ENCODE results near the gene SDSL.

Gene SDSL

DNA sequence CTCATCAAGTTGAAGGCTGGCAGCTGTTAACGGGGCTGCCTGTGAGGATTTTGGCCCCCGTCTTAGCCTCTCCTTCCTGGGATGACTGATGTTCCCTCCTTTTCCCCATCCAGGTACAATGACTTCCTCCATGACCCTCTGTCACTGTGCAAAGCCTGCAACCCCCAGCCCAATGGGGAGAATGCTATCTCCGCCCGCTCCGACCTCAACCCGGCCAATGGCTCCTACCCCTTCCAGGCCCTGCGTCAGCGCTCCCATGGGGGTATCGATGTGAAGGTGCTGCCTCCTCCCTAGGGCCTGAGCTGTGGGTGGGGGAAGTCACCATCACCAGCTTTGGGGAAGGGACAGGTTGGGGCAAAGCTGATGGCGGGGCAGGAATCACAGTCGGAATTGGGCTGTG lies 34.5 kb upstream of the SDSL start:
- no peaks in the 10 kb centered on the region for H3K27me3 ChIP-seq (replicated peaks; ENCODE audit: control insufficient read depth, insufficient read depth, low read length)
- peaks cover 59% of the 10 kb centered on the region for H3K36me3 ChIP-seq (ENCODE audit: control insufficient read depth, insufficient read depth, low read length, severe bottlenecking)
- H3K9ac ChIP-seq (ENCODE audit: low read length): no peak overlapping the region
- no peak for DNase-seq (ENCODE audit: low read depth)
- H3K4me1 ChIP-seq (ENCODE audit: control insufficient read depth, insufficient read depth, low read length): no peaks in the 10 kb centered on the region
- H3K9me3 ChIP-seq (ENCODE audit: control insufficient read depth, low read length): no peaks in the 10 kb centered on the region
- no peak overlapping the region for H3K4me3 ChIP-seq (ENCODE audit: low read length)

DNA sequence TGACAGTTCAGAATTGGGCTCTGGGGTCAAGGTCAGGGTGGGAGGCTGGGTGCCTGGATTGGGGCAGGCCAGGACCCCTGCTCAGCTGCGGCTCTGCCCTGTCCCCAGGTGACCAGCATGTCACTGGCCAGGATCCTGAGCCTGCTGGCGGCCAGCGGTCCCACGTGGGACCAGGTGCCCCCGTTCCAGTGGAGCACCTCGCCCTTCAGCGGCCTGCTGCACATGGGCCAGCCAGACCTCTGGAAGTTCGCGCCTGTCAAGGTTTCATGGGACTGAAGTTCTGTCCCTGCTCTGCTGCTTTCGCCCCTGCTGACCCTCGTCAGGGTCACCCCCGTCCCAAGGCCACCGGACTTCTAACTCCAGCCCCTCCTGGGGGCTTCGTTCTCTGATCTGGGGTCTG lies 33.8 kb upstream of the SDSL start:
- Histone ChIP-seq H3K36me3 (ENCODE audit: control insufficient read depth, insufficient read depth, low read length, severe bottlenecking) (peaks cover 55% of the 10 kb centered on the region), H3K27me3 (replicated peaks; ENCODE audit: control insufficient read depth, insufficient read depth, low read length) (no peaks in the 10 kb centered on the region), H3K9me3 (ENCODE audit: control insufficient read depth, low read length) (no peaks in the 10 kb centered on the region), H3K9ac (ENCODE audit: low read length) (no peak overlapping the region), H3K4me1 (ENCODE audit: control insufficient read depth, insufficient read depth, low read length) (no peaks in the 10 kb centered on the region), H3K4me3 (ENCODE audit: low read length) (no peak overlapping the region)
- no peak for DNase-seq (ENCODE audit: low read depth)

DNA sequence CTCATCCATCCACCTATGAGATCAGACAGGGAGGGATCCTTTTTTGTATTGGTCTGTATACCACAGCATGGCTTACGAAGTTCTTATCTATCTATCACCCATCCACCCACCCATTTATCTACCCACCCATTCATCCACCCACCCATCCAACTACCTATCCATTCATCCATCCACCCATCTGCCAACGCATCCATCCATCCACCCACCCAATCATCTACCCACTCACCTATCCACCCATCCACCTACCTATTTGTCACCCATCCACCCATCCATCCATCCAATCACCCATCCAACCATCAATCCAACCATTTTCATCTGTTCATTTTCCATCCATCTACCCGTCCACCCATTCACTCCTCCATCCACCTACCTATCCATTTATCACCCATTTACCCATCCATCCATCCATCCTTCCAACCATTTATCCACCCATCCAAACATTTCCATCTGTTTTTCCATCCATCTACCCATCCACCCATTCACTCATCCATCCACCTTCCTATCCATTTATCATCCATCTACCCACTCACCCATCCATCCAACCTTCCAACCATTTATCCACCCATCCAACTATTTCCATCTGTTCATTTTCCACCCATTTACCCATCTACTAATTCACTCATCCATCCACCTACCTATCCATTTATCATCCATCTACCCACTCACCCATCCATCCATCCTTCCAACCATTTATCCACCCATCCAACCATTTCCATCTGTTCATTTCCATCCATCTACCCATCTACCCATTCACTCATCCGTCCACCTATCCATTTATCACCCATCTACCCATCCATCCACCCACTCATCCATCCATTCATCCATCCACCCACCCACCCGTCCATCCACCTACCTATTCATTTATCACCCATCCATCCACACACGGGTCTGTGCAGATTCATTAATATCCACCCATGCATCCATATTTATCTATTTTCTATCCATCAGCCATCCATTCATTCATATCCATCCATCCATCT lies 31.8 kb upstream of the SDSL start:
- Histone ChIP-seq H3K4me3 (ENCODE audit: low read length) (no peak overlapping the region), H3K27me3 (replicated peaks; ENCODE audit: control insufficient read depth, insufficient read depth, low read length) (no peaks in the 10 kb centered on the region), H3K4me1 (ENCODE audit: control insufficient read depth, insufficient read depth, low read length) (no peaks in the 10 kb centered on the region), H3K9me3 (ENCODE audit: control insufficient read depth, low read length) (no peaks in the 10 kb centered on the region), H3K36me3 (ENCODE audit: control insufficient read depth, insufficient read depth, low read length, severe bottlenecking) (peaks cover 41% of the 10 kb centered on the region), H3K9ac (ENCODE audit: low read length) (no peak overlapping the region)
- DNase-seq (ENCODE audit: low read depth): no peak

DNA sequence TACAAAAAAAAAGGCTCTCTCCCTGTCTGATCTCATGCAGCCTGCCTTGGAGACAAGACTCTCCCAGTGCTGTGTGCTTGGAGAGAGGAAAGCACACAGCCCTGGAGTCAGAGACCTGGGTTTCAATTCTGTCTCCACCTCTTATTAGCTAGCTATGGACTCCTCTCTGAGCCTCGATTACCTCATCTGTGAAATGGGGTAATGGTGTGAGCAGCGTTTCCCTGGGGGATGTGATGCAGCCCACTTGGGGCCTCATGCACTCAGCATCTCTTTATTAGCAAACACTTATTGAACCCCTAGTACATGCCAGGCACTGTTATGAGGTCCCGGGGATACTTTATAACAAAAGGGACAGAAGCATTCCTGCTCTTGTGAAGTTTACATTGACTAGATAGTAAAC lies 31.0 kb upstream of the SDSL start:
- Histone ChIP-seq H3K9ac (ENCODE audit: low read length) (no peak overlapping the region), H3K4me1 (ENCODE audit: control insufficient read depth, insufficient read depth, low read length) (no peaks in the 10 kb centered on the region), H3K4me3 (ENCODE audit: low read length) (no peak overlapping the region), H3K36me3 (ENCODE audit: control insufficient read depth, insufficient read depth, low read length, severe bottlenecking) (peaks cover 39% of the 10 kb centered on the region), H3K27me3 (replicated peaks; ENCODE audit: control insufficient read depth, insufficient read depth, low read length) (no peaks in the 10 kb centered on the region), H3K9me3 (ENCODE audit: control insufficient read depth, low read length) (no peaks in the 10 kb centered on the region)
- no peak for DNase-seq (ENCODE audit: low read depth)

DNA sequence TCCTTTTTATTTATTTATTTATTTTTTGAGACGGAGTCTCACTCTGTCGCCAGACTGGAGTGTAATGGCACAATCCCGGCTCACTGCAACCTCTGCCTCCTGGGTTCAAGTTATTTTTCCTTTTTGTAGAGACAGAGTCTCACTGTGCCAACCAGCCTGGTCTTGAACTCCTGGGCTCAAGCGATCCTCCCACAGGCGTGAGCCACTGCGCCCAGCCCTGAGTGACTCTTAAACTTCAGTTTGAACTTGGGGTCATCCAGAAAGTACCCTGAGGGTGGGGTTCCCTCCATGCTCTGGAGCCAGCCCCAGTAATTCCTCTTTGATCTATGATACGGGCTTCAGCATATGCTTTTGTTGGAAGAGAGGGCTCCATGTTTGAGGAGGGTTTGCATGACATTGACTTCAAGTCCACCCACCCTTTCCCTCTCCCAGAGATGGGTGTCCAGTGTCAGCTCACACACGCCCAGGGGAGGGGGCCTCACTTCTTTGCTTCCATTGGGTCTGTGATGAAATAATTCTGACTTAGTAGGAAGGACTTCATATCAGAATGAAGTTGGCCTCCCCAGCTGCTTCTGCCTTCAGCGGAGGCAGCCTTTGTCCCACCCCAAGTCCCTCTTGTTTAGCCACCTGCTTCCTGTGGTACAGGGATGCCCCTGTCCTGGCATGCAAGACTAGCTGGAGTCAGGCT lies 30.4 kb upstream of the SDSL start:
- Histone ChIP-seq H3K9me3 (ENCODE audit: control insufficient read depth, low read length) (no peaks in the 10 kb centered on the region), H3K4me3 (ENCODE audit: low read length) (no peak overlapping the region), H3K27me3 (replicated peaks; ENCODE audit: control insufficient read depth, insufficient read depth, low read length) (peaks cover under 1% of the 10 kb centered on the region), H3K36me3 (ENCODE audit: control insufficient read depth, insufficient read depth, low read length, severe bottlenecking) (peaks cover 36% of the 10 kb centered on the region), H3K9ac (ENCODE audit: low read length) (no peak overlapping the region), H3K4me1 (ENCODE audit: control insufficient read depth, insufficient read depth, low read length) (no peaks in the 10 kb centered on the region)
- DNase-seq (ENCODE audit: low read depth): no peak

DNA sequence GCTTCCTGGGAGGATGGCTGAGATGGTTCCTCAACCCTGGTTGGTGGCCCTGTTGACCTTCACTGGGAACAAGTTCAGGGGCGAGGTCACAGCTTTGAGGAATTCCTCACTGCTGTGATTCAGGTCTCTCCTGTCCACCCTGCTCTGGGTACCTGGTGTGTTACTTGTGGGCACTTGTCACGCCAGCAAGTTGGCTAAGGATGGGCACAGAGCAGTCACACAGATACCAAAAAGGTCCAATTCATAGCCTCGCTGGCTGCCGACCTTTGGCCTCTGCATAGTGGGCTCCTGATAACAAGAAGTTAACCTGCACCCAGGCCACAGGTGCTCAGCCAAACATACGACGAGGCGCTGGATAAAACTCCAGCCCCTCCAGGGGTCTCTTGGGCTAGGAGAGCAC lies 29.7 kb upstream of the SDSL start:
- DNase-seq (ENCODE audit: low read depth): no peak
- peaks cover 7% of the 10 kb centered on the region for H3K27me3 ChIP-seq (replicated peaks; ENCODE audit: control insufficient read depth, insufficient read depth, low read length)
- H3K4me3 ChIP-seq (ENCODE audit: low read length): no peak overlapping the region
- H3K9me3 ChIP-seq (ENCODE audit: control insufficient read depth, low read length): no peaks in the 10 kb centered on the region
- H3K36me3 ChIP-seq (ENCODE audit: control insufficient read depth, insufficient read depth, low read length, severe bottlenecking): peaks cover 29% of the 10 kb centered on the region
- no peaks in the 10 kb centered on the region for H3K4me1 ChIP-seq (ENCODE audit: control insufficient read depth, insufficient read depth, low read length)
- H3K9ac ChIP-seq (ENCODE audit: low read length): no peak overlapping the region

DNA sequence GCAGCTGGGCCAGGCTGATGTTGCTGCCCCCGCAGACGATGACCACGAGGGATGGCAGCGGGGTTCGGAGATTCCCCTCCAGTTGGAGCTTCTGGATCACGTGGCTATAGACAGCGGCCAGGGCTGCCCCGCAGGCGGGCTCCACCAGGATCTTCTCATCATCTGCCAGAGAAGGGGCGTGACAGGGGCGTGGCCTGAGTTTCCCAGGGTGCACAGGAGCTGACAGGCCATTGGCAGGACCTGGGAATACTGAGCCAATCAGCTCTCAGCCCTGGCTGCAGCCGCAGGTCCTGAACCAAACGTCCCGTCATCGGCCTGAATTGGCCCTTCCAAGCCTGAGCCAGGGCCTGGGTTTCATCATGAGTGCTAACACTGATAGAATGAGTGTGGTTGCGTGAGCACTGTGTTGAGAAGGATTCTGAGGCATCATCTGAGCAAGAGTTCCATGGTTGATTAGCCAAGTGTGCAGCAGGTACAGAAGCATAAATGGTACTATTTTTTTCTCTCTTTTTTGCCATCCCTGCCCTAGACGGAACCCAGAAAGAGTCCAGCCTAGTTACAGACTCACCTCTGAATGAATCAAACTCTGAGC lies 29.1 kb upstream of the SDSL start:
- H3K4me3 ChIP-seq (ENCODE audit: low read length): no peak overlapping the region
- H3K9me3 ChIP-seq (ENCODE audit: control insufficient read depth, low read length): no peaks in the 10 kb centered on the region
- no peak for DNase-seq (ENCODE audit: low read depth)

DNA sequence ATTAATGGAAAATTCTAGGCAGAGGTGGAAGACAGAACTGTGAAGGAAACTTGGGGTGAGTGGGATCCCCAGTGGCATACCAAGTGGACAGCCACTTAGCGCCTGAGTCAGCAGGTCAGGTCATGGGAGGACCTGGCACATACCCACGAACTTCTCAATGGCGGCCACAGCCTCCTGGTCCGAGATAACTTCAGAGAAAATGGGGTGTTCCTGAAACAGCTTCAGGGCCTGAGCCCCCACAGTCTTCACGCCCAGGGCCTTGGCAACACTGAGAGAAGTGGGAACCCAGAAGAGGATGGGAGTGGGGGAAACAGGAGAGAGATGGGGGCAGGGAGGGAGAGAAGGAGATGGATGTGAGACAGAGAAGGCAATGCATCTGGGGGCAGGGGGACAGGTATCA lies 28.4 kb upstream of the SDSL start:
- Histone ChIP-seq H3K27me3 (replicated peaks; ENCODE audit: control insufficient read depth, insufficient read depth, low read length) (peaks cover 17% of the 10 kb centered on the region), H3K9me3 (ENCODE audit: control insufficient read depth, low read length) (no peaks in the 10 kb centered on the region), H3K4me1 (ENCODE audit: control insufficient read depth, insufficient read depth, low read length) (no peaks in the 10 kb centered on the region)

More for the DNA sequence above, 29.1 kb upstream of the SDSL start:
- H3K4me1 ChIP-seq (ENCODE audit: control insufficient read depth, insufficient read depth, low read length): no peaks in the 10 kb centered on the region
- peaks cover 25% of the 10 kb centered on the region for H3K36me3 ChIP-seq (ENCODE audit: control insufficient read depth, insufficient read depth, low read length, severe bottlenecking)
- H3K27me3 ChIP-seq (replicated peaks; ENCODE audit: control insufficient read depth, insufficient read depth, low read length): peaks cover 12% of the 10 kb centered on the region
- no peak overlapping the region for H3K9ac ChIP-seq (ENCODE audit: low read length)

DNA sequence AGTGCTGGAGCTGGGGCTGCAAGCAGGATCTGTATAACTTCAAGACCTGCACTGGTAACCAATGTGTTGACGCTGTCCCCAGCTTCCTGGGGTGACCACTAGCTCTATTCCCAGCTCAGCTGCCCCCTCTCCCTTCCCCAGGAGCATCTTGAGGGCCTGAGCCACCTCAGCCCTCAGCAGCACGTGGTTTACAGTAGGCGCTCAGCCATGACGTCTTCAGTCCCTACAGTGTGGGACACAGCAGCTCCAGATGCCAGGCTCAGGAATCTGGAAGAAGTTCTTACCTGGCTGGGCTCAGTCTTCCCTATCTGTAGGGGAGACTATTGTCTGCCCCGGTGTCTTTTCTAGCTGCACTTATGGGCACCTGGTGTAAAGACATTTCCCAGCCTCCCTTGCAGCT lies 27.1 kb upstream of the SDSL start:
- no peaks in the 10 kb centered on the region for H3K9me3 ChIP-seq (ENCODE audit: control insufficient read depth, low read length)
- no peak overlapping the region for H3K9ac ChIP-seq (ENCODE audit: low read length)
- DNase-seq (ENCODE audit: low read depth): no peak
- H3K4me3 ChIP-seq (ENCODE audit: low read length): no peak overlapping the region
- peaks cover 26% of the 10 kb centered on the region for H3K27me3 ChIP-seq (replicated peaks; ENCODE audit: control insufficient read depth, insufficient read depth, low read length)
- H3K4me1 ChIP-seq (ENCODE audit: control insufficient read depth, insufficient read depth, low read length): no peaks in the 10 kb centered on the region
- H3K36me3 ChIP-seq (ENCODE audit: control insufficient read depth, insufficient read depth, low read length, severe bottlenecking): peaks cover 13% of the 10 kb centered on the region

More for the DNA sequence above, 28.4 kb upstream of the SDSL start:
- Histone ChIP-seq H3K4me3 (ENCODE audit: low read length) (no peak overlapping the region), H3K9ac (ENCODE audit: low read length) (no peak overlapping the region), H3K36me3 (ENCODE audit: control insufficient read depth, insufficient read depth, low read length, severe bottlenecking) (peaks cover 20% of the 10 kb centered on the region)
- DNase-seq (ENCODE audit: low read depth): no peak

DNA sequence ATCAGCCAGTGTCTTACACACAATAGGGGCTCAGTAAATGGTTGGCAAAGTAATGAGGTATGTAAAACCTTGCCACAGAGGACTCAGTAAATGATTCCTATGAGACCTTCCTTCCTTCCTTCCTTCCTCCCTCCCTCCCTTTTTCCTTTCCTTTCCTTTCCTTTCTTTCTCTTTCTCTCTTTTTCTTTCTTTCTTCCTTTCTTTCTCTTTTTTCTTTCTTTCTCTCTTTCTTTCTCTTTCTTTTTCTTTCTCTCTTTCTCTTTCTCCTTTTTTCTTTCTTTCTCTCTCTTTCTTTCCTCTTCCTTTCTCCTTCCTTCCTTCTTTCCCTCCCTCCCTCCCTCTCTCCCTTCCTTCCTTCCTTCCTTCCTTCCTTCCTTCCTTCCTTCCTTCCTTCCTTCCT lies 26.0 kb upstream of the SDSL start:
- Histone ChIP-seq H3K9ac (ENCODE audit: low read length) (no peak overlapping the region), H3K36me3 (ENCODE audit: control insufficient read depth, insufficient read depth, low read length, severe bottlenecking) (peaks cover 2% of the 10 kb centered on the region), H3K27me3 (replicated peaks; ENCODE audit: control insufficient read depth, insufficient read depth, low read length) (peaks cover 30% of the 10 kb centered on the region), H3K4me1 (ENCODE audit: control insufficient read depth, insufficient read depth, low read length) (no peaks in the 10 kb centered on the region), H3K9me3 (ENCODE audit: control insufficient read depth, low read length) (no peaks in the 10 kb centered on the region), H3K4me3 (ENCODE audit: low read length) (no peak overlapping the region)
- DNase-seq (ENCODE audit: low read depth): no peak

DNA sequence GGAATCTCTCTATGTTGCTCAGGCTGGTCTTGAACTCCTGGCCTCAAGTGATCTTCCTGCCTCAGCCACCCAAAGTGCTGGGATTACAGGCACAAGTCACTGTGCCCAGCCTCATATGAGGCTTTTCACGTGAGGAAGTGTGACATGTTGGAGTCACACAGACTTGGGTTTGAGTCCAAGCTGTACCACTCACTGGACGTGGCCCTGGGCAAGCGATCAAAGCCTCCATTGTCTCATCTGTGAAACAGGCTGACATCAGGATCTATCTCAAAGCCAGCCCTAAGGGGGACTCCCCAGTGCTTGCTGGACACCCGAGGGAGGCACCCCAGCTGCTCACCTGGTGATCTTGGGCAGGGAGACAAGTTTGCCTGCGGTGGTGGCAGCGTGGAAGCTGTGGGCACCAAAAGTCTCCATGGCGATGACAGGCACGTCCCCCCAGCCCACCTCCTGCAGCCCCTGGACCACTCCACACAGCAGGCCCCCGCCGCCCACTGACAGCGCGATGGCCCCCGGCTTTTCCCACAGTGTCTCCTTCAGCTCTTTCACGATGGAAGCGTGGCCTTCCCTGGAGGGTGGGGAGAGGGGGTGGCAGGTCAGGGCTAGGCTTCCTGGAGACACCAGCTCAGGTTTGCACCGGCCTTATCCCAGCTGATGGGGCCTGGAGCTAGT lies 25.2 kb upstream of the SDSL start:
- Histone ChIP-seq H3K9ac (ENCODE audit: low read length) (no peak overlapping the region), H3K27me3 (replicated peaks; ENCODE audit: control insufficient read depth, insufficient read depth, low read length) (peaks cover 30% of the 10 kb centered on the region), H3K4me3 (ENCODE audit: low read length) (no peak overlapping the region), H3K4me1 (ENCODE audit: control insufficient read depth, insufficient read depth, low read length) (no peaks in the 10 kb centered on the region), H3K36me3 (ENCODE audit: control insufficient read depth, insufficient read depth, low read length, severe bottlenecking) (no peaks in the 10 kb centered on the region), H3K9me3 (ENCODE audit: control insufficient read depth, low read length) (no peaks in the 10 kb centered on the region)
- no peak for DNase-seq (ENCODE audit: low read depth)

All from adipocyte (in vitro differentiated cells).